ENCODE data around the gene ZBTB39. TPM values are rescaled to one million over a fixed set of nuclear protein-coding genes. Genes with fewer than 3 reads are reported as not detected.

ZBTB39 gene
- total and polyA plus RNA-seq, 2 of the 13 experiments (the other 11 are each of a cell fraction or from before 2014, with no cell fraction given): 6.5 to 6.9 TPM

GRCh38 chr12:57049890-57050289 lies 43.5 kb upstream of the ZBTB39 start, which contains the start of gene MYO1A (continued):
- TF ChIP-seq, protein P1, sequence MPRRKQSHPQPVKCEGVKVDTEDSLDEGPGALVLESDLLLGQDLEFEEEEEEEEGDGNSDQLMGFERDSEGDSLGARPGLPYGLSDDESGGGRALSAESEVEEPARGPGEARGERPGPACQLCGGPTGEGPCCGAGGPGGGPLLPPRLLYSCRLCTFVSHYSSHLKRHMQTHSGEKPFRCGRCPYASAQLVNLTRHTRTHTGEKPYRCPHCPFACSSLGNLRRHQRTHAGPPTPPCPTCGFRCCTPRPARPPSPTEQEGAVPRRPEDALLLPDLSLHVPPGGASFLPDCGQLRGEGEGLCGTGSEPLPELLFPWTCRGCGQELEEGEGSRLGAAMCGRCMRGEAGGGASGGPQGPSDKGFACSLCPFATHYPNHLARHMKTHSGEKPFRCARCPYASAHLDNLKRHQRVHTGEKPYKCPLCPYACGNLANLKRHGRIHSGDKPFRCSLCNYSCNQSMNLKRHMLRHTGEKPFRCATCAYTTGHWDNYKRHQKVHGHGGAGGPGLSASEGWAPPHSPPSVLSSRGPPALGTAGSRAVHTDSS (CRISPR knock-in tag; conservative IDR thresholded peaks at IDR 0.05): no peak
- TF ChIP-seq ZMYM4 (CRISPR knock-in tag; IDR thresholded peaks at IDR 0.05) (0 out of 2 replicates have a peak, but pooled peaks have one; percentile 39), POLR2AphosphoS2 (IDR thresholded peaks at IDR 0.05; ENCODE audit: low read depth, low read length) (no peak), ZNF30 (CRISPR knock-in tag; IDR thresholded peaks at IDR 0.05) (0 out of 2 replicates have a peak, but pooled peaks have one; percentile 42), ZNF879 (CRISPR knock-in tag; IDR thresholded peaks at IDR 0.05) (no peak), ZNF605 (CRISPR knock-in tag; IDR thresholded peaks at IDR 0.05) (0 out of 2 replicates have a peak, but pooled peaks have one; percentile 34), ZNF225 (CRISPR knock-in tag; IDR thresholded peaks at IDR 0.05) (no peak), BORCS8-MEF2B (CRISPR knock-in tag; IDR thresholded peaks at IDR 0.05) (0 out of 2 replicates have a peak, but pooled peaks have one; percentile 33), SNAPC5 (CRISPR knock-in tag; IDR thresholded peaks at IDR 0.05; ENCODE audit: borderline replicate concordance) (no peak), TEAD2 (CRISPR knock-in tag; IDR thresholded peaks at IDR 0.05) (no peak), PRMT3 (CRISPR knock-in tag; IDR thresholded peaks at IDR 0.05; ENCODE audit: borderline replicate concordance, low read depth) (no peak), FOSL2 (CRISPR knock-in tag; IDR thresholded peaks at IDR 0.05) (peak; percentile 22; the same call in 1 of the 2 replicates), IKZF5 (CRISPR knock-in tag; IDR thresholded peaks at IDR 0.05) (no peak; the same call in 1 of the 2 replicates), KMT2A (CRISPR knock-in tag; IDR thresholded peaks at IDR 0.05) (no peak), ZNF724P (CRISPR knock-in tag; IDR thresholded peaks at IDR 0.05; ENCODE audit: borderline replicate concordance) (no peak), ZNF562 (CRISPR knock-in tag; IDR thresholded peaks at IDR 0.05; ENCODE audit: borderline replicate concordance) (no peak), KDM6A (CRISPR knock-in tag; IDR thresholded peaks at IDR 0.05; ENCODE audit: low read depth) (no peak), ZFP62 (CRISPR knock-in tag; IDR thresholded peaks at IDR 0.05) (no peak), TBX2 (CRISPR knock-in tag; IDR thresholded peaks at IDR 0.05; ENCODE audit: borderline replicate concordance) (0 out of 2 replicates have a peak, but pooled peaks have one; percentile 21), ETV6 (CRISPR knock-in tag; conservative IDR thresholded peaks at IDR 0.05) (0 out of 2 replicates have a peak, but pooled peaks have one; percentile 33), REPIN1 (CRISPR knock-in tag; IDR thresholded peaks at IDR 0.05; ENCODE audit: borderline replicate concordance, low read depth) (no peak; the same call in 1 of the 2 replicates), CCDC6 (CRISPR knock-in tag; IDR thresholded peaks at IDR 0.05) (no peak), ZNF7 (CRISPR knock-in tag; IDR thresholded peaks at IDR 0.05) (peak; percentile 45; the same call in 1 of the 2 replicates), MAF1 (CRISPR knock-in tag; IDR thresholded peaks at IDR 0.05; ENCODE audit: borderline replicate concordance) (no peak)
- TF ChIP-seq, protein P2, sequence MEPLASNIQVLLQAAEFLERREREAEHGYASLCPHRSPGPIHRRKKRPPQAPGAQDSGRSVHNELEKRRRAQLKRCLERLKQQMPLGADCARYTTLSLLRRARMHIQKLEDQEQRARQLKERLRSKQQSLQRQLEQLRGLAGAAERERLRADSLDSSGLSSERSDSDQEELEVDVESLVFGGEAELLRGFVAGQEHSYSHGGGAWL (CRISPR knock-in tag; IDR thresholded peaks at IDR 0.05): no peak
- TF ChIP-seq, protein P3, sequence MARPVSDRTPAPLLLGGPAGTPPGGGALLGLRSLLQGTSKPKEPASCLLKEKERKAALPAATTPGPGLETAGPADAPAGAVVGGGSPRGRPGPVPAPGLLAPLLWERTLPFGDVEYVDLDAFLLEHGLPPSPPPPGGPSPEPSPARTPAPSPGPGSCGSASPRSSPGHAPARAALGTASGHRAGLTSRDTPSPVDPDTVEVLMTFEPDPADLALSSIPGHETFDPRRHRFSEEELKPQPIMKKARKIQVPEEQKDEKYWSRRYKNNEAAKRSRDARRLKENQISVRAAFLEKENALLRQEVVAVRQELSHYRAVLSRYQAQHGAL (CRISPR knock-in tag; IDR thresholded peaks at IDR 0.05; ENCODE audit: not compliant biosample characterization): no peak
- TF ChIP-seq, protein P4, sequence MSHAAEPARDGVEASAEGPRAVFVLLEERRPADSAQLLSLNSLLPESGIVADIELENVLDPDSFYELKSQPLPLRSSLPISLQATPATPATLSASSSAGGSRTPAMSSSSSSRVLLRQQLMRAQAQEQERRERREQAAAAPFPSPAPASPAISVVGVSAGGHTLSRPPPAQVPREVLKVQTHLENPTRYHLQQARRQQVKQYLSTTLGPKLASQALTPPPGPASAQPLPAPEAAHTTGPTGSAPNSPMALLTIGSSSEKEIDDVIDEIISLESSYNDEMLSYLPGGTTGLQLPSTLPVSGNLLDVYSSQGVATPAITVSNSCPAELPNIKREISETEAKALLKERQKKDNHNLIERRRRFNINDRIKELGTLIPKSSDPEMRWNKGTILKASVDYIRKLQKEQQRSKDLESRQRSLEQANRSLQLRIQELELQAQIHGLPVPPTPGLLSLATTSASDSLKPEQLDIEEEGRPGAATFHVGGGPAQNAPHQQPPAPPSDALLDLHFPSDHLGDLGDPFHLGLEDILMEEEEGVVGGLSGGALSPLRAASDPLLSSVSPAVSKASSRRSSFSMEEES (CRISPR knock-in tag; IDR thresholded peaks at IDR 0.05): peak; percentile 52; the same call in 1 of the 2 replicates
